Uterus (tissue), 4 donors: Measurements from ENCODE around the gene DGKI. TPM values are rescaled to one million over a fixed set of nuclear protein-coding genes. Genes with fewer than 3 reads are reported as not detected.
A peak's percentile ranks its signal among the peaks of the same experiment; 100 is the strongest.

Source experiments
- DNase-seq, 2 donors: peaks; one replicate each; pipeline ENCODE4 v3.0.0-alpha.2; 2019 to 2020
- H3K27ac ChIP-seq, 2 donors: fragments of 200-600 bp; sonication (generic); 1 replicate in 1 of 2; 2 replicates in 1 of 2; pipeline ENCODE4 v1.5.1; 2016 to 2018
- H3K27me3 ChIP-seq, 2 donors: fragments of 200-600 bp; sonication (generic); one replicate each; pipeline ENCODE4 v1.5.1; 2018 to 2019; ENCODE audit warnings: control low read depth in 1 of 2
- H3K36me3 ChIP-seq, 2 donors: fragments of 200-600 bp; sonication (generic); one replicate each; pipeline ENCODE4 v1.5.1; 2019; ENCODE audit warnings: control low read depth in 1 of 2
- H3K4me1 ChIP-seq, 2 donors: fragments of 200-600 bp; sonication (generic); one replicate each; pipeline ENCODE4 v1.5.1; 2018 to 2019; ENCODE audit warnings: control low read depth in 1 of 2
- H3K4me3 ChIP-seq, 2 donors: fragments of 200-600 bp; sonication (generic); 1 replicate in 1 of 2; 2 replicates in 1 of 2; pipeline ENCODE4 v1.5.1; 2018 to 2019; ENCODE audit warnings: mild to moderate bottlenecking in 1 of 2
- H3K9me3 ChIP-seq, 2 donors: fragments of 200-600 bp; sonication (generic); one replicate each; pipeline ENCODE4 v1.5.1; 2019; ENCODE audit warnings: control low read depth in 1 of 2
- CTCF ChIP-seq, 4 experiments: fragments of 200-600 bp in 2 of 4; fragments of 450-650 bp in 2 of 4; sonication (generic) in 2 of 4; IDR thresholded peaks; one replicate each; pipeline ENCODE4 v1.5.1; 2016 to 2019; ENCODE audit warnings: antibody characterized with exemption in 4 of 4, mild to moderate bottlenecking in 2 of 4, moderate library complexity in 1 of 4
- POLR2A ChIP-seq, 2 donors: fragments of 450-650 bp; IDR thresholded peaks; one replicate each; pipeline ENCODE4 v1.6.1; 2016; ENCODE audit warnings: antibody characterized with exemption in 2 of 2, mild to moderate bottlenecking in 1 of 2, moderate library complexity in 1 of 2
- intact Hi-C: fragments of 100-400 bp; cut with DNase I; formaldehyde crosslinking; loops from one replicate; pipeline ENCODE4 v1.15.1; 2023; ENCODE audit warnings: low total_unique reads
- total RNA-seq, 4 donors: library from RNA; depleted of rRNA in 3 of 4; stranded (reverse); fragments of >200 nt in 3 of 4; gene quantifications; one replicate each; pipeline versions ENCODE4 v1.1.0 to v1.2.4, GENCODE V29; 2014 to 2023
- donor health status: DM: yes; HTN: yes; CAD: no.

The DGKI gene
- total RNA-seq, 4 donors from 2014 or later = 1.0 to 8.5 (median 4.1) TPM

GRCh38 chr7:137762334-137762733, 84.4 kb downstream of the DGKI start:
- Histone ChIP-seq H3K9me3 (no peaks in the 10 kb centered on the region), H3K36me3 (no peaks in the 10 kb centered on the region), H3K4me3 (no peak overlapping the region), H3K27ac (no peak overlapping the region), H3K27me3 (no peaks in the 10 kb centered on the region), H3K4me1 (no peaks in the 10 kb centered on the region)
- intact Hi-C loops = no loop called here
- no peak for DNase-seq
- TF ChIP-seq CTCF (IDR thresholded peaks at IDR 0.05) = no peak
- no peak for TF ChIP-seq POLR2A (IDR thresholded peaks at IDR 0.05)

- Histone ChIP-seq H3K27me3 (no peaks in the 10 kb centered on the region), H3K27ac (no peak overlapping the region), H3K4me1 (no peaks in the 10 kb centered on the region), H3K4me3 (no peak overlapping the region), H3K36me3 (no peaks in the 10 kb centered on the region), H3K9me3 (no peaks in the 10 kb centered on the region)
- TF ChIP-seq POLR2A (IDR thresholded peaks at IDR 0.05) (no peak), CTCF (IDR thresholded peaks at IDR 0.05) (no peak)
- intact Hi-C loops = no loop called here
- peak in 1 of 2 donors; percentile 19 for DNase-seq
These were observed 86.7 kb downstream of the DGKI start for GRCh38 chr7:137760111-137760510.

- H3K4me3 ChIP-seq = no peak overlapping the region
- TF ChIP-seq POLR2A (IDR thresholded peaks at IDR 0.05) (no peak), CTCF (IDR thresholded peaks at IDR 0.05) (no peak)
- DNase-seq = no peak
- no peak overlapping the region for H3K27ac ChIP-seq
- no peaks in the 10 kb centered on the region for H3K9me3 ChIP-seq
- intact Hi-C loops = no loop called here
- H3K4me1 ChIP-seq = no peaks in the 10 kb centered on the region
- no peaks in the 10 kb centered on the region for H3K36me3 ChIP-seq
- H3K27me3 ChIP-seq = no peaks in the 10 kb centered on the region
These were observed 89.4 kb downstream of the DGKI start for GRCh38 chr7:137757146-137757925.

GRCh38 chr7:137755846-137756651, 90.7 kb downstream of the DGKI start:
- intact Hi-C loops = no loop called here

More at GRCh38 chr7:137755846-137756651, 90.7 kb downstream of the DGKI start:
- no peaks in the 10 kb centered on the region for H3K36me3 ChIP-seq
- TF ChIP-seq POLR2A (IDR thresholded peaks at IDR 0.05) (no peak), CTCF (IDR thresholded peaks at IDR 0.05) (no peak)
- no peak overlapping the region for H3K4me3 ChIP-seq
- H3K9me3 ChIP-seq = no peaks in the 10 kb centered on the region
- no peaks in the 10 kb centered on the region for H3K4me1 ChIP-seq
- DNase-seq = no peak
- peak overlapping the region in 1 of 2 donors; percentile 25 for H3K27ac ChIP-seq
- no peaks in the 10 kb centered on the region for H3K27me3 ChIP-seq
